Thyroid gland (tissue), 4 donors: ENCODE data around the gene CFAP410. TPM values are rescaled to one million over a fixed set of nuclear protein-coding genes. Genes with fewer than 3 reads are reported as not detected.
"Not testable (repeated sequence)": the region's sequence is repeated elsewhere in the genome, so short reads cannot be mapped to it uniquely, and the experiment has no call there.

Source experiments
- DNase-seq, 2 donors: peaks; one replicate each; pipeline ENCODE4 v3.0.0-alpha.2; 2019
- H3K27ac ChIP-seq, 3 donors: fragments of 200-600 bp; sonication (generic); 1 replicate in 2 of 3; 2 replicates in 1 of 3; pipeline ENCODE4 v1.5.1; 2016 to 2019; ENCODE audit warnings: mild to moderate bottlenecking in 1 of 3, moderate library complexity in 1 of 3
- H3K27me3 ChIP-seq: fragments of 200-600 bp; sonication (generic); one replicate; pipeline ENCODE4 v1.5.1; 2019
- H3K36me3 ChIP-seq, 2 donors: fragments of 200-600 bp; sonication (generic); one replicate each; pipeline ENCODE4 v1.5.1; 2016 to 2019
- H3K4me1 ChIP-seq, 2 donors: fragments of 200-600 bp; sonication (generic); one replicate each; pipeline ENCODE4 v1.5.1; 2017 to 2019
- H3K4me3 ChIP-seq, 3 donors: fragments of 200-600 bp; sonication (generic); replicated peaks in 1 of 3; 1 replicate in 2 of 3; 2 replicates in 1 of 3; pipeline ENCODE4 v1.5.1; 2016; ENCODE audit warnings: mild to moderate bottlenecking in 1 of 3
- H3K9me3 ChIP-seq: fragments of 200-600 bp; sonication (generic); one replicate; pipeline ENCODE4 v1.5.1; 2017
- POLR2A ChIP-seq, 2 donors: fragments of 450-650 bp; IDR thresholded peaks; one replicate each; pipeline ENCODE4 v1.6.1; 2017; ENCODE audit warnings: antibody characterized with exemption in 2 of 2, mild to moderate bottlenecking in 2 of 2, moderate library complexity in 1 of 2
- WGBS, 2 donors: methylation state at CpG; one replicate each; pipeline ENCODE4 v1.1.5; 2017; 5-methylcytosine and 5-hydroxymethylcytosine counted together
- intact Hi-C: fragments of 100-400 bp; cut with DNase I; formaldehyde crosslinking; loops from one replicate; pipeline ENCODE4 v1.15.1; 2023
- total RNA-seq, 4 donors: library from RNA; depleted of rRNA; stranded (reverse); fragments of >200 nt; gene quantifications; one replicate each; pipeline ENCODE4 v1.2.3, GENCODE V29; 2016
- TF ChIP-seq, protein P1 (sequence below), 6 experiments: fragments of 200-600 bp in 3 of 6; fragments of 450-650 bp in 3 of 6; sonication (generic) in 3 of 6; IDR thresholded peaks; one replicate each; pipeline ENCODE4 v1.5.1; 2016 to 2019; ENCODE audit warnings: antibody characterized with exemption in 6 of 6, mild to moderate bottlenecking in 2 of 6, inconsistent platforms in 1 of 6, moderate library complexity in 1 of 6

Gene CFAP410
- total RNA-seq, 4 donors from 2014 or later: 55.2 to 93.4 (median 64.1) TPM

DNA sequence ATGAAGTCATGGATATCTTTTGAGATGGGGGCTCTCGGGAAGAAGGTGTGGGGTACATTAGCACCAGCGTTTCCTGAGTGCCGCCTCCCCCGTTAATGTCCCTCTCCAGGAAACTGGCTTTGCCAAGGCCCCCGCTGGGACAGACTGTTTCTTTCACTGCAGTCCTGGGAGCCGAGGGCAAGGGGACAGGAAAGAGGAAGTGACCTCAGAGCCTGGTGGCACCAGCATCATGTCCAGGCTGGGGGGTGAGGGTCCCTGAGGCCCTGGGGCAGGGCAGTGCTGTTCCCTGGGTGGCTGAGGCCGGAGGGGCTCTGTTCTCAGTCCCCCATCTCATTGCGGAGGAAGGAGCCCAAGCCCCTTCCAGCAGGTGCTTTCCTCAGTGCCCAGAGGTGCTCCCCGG is 33.5 kb downstream of the CFAP410 start:
- TF ChIP-seq POLR2A (IDR thresholded peaks at IDR 0.05): no peak
- TF ChIP-seq, protein P1, sequence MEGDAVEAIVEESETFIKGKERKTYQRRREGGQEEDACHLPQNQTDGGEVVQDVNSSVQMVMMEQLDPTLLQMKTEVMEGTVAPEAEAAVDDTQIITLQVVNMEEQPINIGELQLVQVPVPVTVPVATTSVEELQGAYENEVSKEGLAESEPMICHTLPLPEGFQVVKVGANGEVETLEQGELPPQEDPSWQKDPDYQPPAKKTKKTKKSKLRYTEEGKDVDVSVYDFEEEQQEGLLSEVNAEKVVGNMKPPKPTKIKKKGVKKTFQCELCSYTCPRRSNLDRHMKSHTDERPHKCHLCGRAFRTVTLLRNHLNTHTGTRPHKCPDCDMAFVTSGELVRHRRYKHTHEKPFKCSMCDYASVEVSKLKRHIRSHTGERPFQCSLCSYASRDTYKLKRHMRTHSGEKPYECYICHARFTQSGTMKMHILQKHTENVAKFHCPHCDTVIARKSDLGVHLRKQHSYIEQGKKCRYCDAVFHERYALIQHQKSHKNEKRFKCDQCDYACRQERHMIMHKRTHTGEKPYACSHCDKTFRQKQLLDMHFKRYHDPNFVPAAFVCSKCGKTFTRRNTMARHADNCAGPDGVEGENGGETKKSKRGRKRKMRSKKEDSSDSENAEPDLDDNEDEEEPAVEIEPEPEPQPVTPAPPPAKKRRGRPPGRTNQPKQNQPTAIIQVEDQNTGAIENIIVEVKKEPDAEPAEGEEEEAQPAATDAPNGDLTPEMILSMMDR (IDR thresholded peaks at IDR 0.05): no peak
- H3K27me3 ChIP-seq: no peaks in the 10 kb centered on the region
- 80 to 90% methylated on average over 5 to 7 of the region's 9 CpGs for WGBS, 2 donors
- H3K4me1 ChIP-seq: peaks cover 5 to 37% of the 10 kb centered on the region in 2 donors
- no peak overlapping the region for H3K4me3 ChIP-seq
- no peak for DNase-seq
- no peaks in the 10 kb centered on the region for H3K9me3 ChIP-seq
- no peaks in the 10 kb centered on the region for H3K36me3 ChIP-seq
- intact Hi-C loops: no loop called here
- H3K27ac ChIP-seq: no peak overlapping the region

DNA sequence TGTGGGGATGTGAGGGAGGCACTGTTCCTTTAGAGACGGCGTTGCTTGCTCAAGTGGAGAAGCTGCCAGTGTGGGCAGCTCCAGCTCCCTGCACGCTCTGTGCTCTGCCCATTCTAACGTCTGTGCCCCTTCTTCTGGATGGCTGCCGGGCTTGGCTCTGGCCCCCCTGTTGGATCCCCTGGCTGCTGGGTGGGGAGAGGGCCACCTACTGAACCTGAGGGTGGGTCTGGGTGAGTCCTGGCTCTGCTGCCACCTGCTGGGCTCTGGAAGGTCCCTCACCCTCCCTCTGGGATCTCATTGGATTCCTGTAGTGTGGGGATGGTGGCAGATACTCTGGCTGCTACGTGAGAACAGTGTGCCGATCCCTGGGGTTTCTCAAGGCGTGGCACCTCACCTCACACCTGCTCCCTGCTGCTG is 34.3 kb downstream of the CFAP410 start:
- TF ChIP-seq POLR2A (IDR thresholded peaks at IDR 0.05): no peak
- TF ChIP-seq, protein P1 (IDR thresholded peaks at IDR 0.05): peak; percentile 29 to 67 (median 45)
- H3K27ac ChIP-seq: no peak overlapping the region
- no peak overlapping the region for H3K4me3 ChIP-seq
- H3K36me3 ChIP-seq: no peaks in the 10 kb centered on the region
- WGBS, 2 donors: 44% methylated on average over 4 of the region's 8 CpGs; no CpG with 5 or more reads in 1 of the 2 donors
- DNase-seq: peak; percentile 55 to 58
- H3K9me3 ChIP-seq: no peaks in the 10 kb centered on the region
- H3K4me1 ChIP-seq: peaks cover 7 to 38% of the 10 kb centered on the region in 2 donors
- intact Hi-C loops: no loop called here
- no peaks in the 10 kb centered on the region for H3K27me3 ChIP-seq

DNA sequence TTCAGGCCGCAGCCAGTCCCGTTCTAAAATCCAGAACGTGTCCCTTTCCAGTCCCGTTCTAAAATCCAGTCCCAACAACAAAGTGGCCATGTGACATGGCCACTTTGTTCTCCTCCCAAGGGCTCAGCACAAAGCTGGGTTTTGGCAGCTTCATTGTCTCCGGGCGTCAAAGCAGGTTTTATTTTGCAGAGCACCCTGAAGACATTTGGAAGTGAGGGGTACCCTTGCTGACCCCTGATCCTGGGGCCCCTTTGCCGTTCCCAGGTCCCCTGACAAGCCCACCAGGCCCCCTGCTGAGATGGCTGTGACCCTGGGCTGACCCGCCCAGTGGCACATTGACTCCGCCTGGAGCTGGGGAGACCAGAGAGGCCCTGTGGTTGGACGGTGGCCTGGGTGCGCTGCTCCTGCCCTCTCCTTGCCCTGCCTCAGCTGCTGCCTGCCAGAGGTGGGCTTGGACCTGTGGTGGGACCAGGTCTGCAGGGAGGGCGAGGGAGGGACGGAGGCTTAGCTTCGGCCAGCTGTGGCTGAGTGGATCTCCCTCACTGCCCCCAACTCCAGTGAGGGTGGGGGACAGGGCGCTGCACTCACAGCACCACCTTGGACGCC is 35.1 kb downstream of the CFAP410 start:
- no peaks in the 10 kb centered on the region for H3K36me3 ChIP-seq
- TF ChIP-seq, protein P1 (IDR thresholded peaks at IDR 0.05): no peak
- no peak for TF ChIP-seq POLR2A (IDR thresholded peaks at IDR 0.05)
- H3K27me3 ChIP-seq: no peaks in the 10 kb centered on the region
- no peak overlapping the region for H3K27ac ChIP-seq
- no peak for DNase-seq
- no peak overlapping the region for H3K4me3 ChIP-seq
- no peaks in the 10 kb centered on the region for H3K9me3 ChIP-seq
- 79 to 81% methylated on average over 6 to 10 of the region's 16 CpGs for WGBS, 2 donors
- peaks cover 7 to 41% of the 10 kb centered on the region in 2 donors for H3K4me1 ChIP-seq
- intact Hi-C loops: no loop called here

DNA sequence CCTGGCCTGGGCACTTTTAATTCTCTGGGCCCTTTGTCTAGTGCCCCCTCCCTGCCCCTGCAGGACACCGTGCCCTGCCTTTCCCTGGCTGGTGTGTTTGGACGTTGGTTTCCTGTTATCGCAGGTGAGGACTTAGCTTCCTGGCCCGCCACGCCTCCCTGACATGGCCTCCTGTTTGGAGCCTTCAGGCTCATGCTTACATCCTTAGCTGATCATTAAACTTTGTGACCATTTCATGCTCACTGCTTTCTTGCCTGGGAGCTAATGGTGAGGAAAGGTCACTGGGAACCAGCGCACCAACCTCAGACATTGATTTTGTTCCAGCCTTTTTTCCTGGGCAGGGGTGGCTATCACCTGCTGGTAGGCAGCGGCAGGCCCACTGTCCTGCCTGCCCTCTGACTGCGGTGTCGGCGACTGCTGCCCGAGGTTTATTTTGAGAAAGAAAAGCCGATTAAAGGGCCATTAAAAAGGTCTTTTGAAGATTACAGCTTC is 35.7 kb downstream of the CFAP410 start:
- 78% methylated on average over 12 of the region's 12 CpGs for WGBS, 2 donors
- intact Hi-C loops: no loop called here
- Histone ChIP-seq H3K4me1 (peaks cover 7 to 42% of the 10 kb centered on the region in 2 donors), H3K36me3 (no peaks in the 10 kb centered on the region), H3K27me3 (no peaks in the 10 kb centered on the region), H3K4me3 (no peak overlapping the region), H3K9me3 (no peaks in the 10 kb centered on the region), H3K27ac (no peak overlapping the region)
- no peak for TF ChIP-seq POLR2A (IDR thresholded peaks at IDR 0.05)
- TF ChIP-seq, protein P1 (IDR thresholded peaks at IDR 0.05): no peak
- no peak for DNase-seq

DNA sequence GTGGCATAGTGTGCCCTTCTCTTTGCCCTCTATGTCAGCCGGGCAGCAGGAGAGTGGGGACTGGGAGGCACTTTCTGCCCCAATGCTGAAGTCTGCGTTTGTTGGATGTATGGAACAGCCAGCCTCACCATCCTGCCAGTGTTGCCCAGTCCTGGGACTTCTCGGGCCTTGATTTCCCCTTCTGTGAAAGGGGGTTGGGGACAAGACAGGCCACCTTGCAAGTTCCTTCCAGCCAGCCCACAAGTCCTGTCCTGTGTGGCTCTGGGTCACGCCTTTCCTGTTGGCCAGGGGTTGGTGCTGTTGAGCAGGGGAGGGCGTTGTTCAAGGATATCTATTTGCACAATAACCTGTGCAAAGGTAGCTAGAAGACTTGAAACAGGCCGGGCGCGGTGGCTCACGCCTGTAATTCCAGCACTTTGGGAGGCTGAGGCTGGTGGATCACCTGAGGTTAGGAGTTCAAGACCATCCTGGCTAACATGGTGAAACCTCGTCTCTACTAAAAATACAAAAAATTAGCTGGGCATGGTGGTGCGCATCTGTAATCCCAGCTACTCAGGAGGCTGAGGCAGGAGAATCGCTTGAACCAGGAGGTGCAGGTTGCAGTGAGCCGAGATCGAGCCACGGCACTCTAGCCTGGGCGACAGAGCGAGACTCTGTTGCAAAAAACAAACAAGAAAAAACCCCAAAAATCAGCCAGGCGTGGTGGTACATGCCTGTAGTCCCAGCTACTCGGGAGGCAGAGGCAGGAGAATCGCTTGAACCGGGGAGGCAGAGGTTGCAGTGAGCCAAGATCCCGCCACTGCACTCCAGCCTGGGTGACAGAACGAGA is 36.4 kb downstream of the CFAP410 start:
- DNase-seq: peak in 1 of 2 donors; percentile 27
- intact Hi-C loops, H3K27me3 ChIP-seq, H3K4me3 ChIP-seq, H3K36me3 ChIP-seq, H3K27ac ChIP-seq, H3K9me3 ChIP-seq: not testable (repeated sequence)
- WGBS, 2 donors: 76 to 82% methylated on average over 23 of the region's 23 CpGs
- peaks cover 7 to 45% of the 10 kb centered on the region in 2 donors for H3K4me1 ChIP-seq
